Right ventricle myocardium superior (tissue), 1 donor: ENCODE results near the gene KIF12. TPM values are rescaled to one million over a fixed set of nuclear protein-coding genes. Genes with fewer than 3 reads are reported as not detected.

ENCODE experiments used
- ATAC-seq: fragments of 200-7000 bp; cut with Tn5 transposase; one replicate; pipeline ENCODE4 v1.9.1; 2020; ENCODE audit warnings: mild to moderate bottlenecking; ENCODE audit not compliant: poor library complexity
- DNase-seq: peaks from one replicate; pipeline ENCODE4 v3.0.0-alpha.2; 2020
- intact Hi-C: fragments of 100-400 bp; cut with DNase I; formaldehyde crosslinking; loops from one replicate; pipeline ENCODE4 v1.11.2; 2022
- total RNA-seq: library from RNA; stranded (reverse); fragmentation: NEBNext Ultra II Directional; extraction: Animal tissue kit (Norgen Biotek cat#: 25700); gene quantifications from one replicate; pipeline ENCODE4 v1.2.1, GENCODE V29; 2021
- donor health status: DM: no; HTN: yes; CAD: no; lungs with severe emphysema.

The KIF12 gene
- total RNA-seq, 1 donor from 2014 or later = not detected

DNA sequence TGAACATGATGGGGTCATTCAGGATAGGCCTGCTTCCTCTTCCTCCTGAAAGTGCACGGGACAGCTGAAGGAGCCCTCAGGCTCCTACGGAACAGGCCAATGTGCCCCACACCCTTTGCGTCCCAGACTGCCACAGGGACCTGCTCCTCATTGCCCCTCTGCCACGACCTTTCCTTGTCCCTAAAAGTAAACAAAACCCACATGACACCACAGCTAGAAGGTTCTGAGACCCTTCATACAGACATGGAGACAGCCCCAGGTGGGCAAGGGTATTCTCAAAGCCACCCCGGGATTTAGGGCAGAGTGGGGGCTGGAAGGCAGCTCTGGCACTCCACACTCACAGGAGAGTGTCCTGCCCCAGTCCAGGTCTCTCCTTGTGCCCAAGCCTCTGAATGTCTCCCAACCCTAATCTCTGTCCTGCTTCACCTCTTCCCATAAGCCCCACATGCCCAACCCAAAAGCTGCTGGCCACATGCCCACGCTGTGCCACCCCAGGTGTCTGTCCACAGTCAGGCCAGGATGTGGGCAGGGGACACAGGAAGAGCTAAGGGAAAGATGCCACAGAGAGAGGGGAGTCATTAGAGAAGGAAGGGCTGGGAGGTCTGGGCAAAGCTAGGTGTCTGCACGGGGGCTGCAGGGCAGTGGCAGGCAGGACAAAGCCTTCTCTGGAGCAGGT is 21.8 kb downstream of the KIF12 start:
- DNase-seq = no peak
- intact Hi-C loops = no loop called here

GRCh38 chr9:114076237-114077161 is 22.6 kb downstream of the KIF12 start:
- intact Hi-C loops = no loop called here
- no peak for ATAC-seq
- no peak for DNase-seq

More for the DNA sequence above, 21.8 kb downstream of the KIF12 start:
- ATAC-seq = no peak

DNA sequence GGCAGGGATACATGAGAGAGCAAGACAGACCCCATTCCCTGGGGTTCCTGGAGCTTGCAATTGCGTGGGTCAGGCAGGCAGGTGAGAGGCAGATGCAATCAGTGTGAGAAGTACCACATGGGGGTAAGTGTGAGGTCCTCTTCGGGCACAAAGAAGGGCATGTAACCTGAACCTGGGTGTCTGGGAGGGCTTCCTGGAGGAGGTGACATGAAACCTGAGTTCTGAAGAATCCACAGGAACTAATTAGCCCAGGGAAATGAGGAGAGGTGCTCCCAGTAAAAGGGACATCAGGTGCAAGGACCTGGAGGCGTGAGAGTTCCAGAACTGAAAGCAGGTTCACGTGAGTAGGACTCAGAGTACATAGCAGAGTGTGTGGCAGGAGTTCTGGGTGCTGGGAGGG is 23.5 kb downstream of the KIF12 start:
- ATAC-seq = no peak
- intact Hi-C loops = no loop called here

DNA sequence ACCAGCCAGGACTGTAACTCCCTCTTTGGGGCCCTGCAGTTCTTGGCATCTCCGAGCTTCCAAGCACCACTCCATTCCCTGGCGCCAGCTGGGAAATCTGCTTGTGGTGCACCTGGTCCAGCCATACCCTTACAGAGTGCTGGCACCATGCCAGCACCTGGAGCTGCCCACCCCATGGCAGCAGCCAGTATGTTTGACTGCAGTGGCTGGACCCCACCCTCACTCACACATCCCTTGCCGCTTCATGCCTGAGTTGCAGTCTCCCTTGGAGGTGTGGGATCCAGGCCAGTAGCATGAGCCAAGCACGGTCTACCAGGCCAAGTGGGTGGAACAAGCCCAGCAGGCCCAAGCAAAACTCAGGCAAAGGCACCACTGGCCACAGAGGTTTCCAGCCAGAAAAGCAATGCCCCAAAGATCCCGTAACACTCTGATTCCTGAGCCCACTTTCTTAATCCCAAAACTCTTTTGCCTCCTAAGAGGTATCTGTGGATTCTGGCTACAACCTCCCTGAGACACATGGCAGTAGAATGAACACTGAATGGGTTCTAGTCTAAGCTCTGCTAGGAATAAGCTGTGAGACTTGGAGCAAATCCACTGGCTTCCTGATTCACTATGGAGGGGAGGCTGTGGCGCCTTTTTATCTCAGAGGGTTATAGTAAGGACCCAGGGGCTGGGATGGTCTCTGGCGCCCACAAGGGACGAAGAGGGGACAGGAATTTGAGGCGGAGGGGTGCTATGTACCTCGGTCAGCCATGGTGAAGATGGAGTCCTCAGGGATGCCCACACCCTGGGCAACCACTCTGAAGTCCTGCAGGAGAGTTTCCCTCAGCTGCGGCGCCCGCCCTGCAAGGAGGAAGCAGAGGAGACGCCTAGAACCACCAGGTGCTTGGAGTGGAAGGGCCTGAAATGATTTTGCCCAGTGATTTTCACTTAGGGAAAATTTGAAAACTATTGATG is 26.6 kb downstream of the KIF12 start:
- intact Hi-C loops = no loop called here
- DNase-seq (peak; percentile 81), ATAC-seq (peak; percentile 94)

More for the DNA sequence above, 23.5 kb downstream of the KIF12 start:
- DNase-seq = no peak

GRCh38 chr9:114071197-114071795 is 27.8 kb downstream of the KIF12 start:
- ATAC-seq (no peak), DNase-seq (no peak)
- intact Hi-C loops = no loop called here

DNA sequence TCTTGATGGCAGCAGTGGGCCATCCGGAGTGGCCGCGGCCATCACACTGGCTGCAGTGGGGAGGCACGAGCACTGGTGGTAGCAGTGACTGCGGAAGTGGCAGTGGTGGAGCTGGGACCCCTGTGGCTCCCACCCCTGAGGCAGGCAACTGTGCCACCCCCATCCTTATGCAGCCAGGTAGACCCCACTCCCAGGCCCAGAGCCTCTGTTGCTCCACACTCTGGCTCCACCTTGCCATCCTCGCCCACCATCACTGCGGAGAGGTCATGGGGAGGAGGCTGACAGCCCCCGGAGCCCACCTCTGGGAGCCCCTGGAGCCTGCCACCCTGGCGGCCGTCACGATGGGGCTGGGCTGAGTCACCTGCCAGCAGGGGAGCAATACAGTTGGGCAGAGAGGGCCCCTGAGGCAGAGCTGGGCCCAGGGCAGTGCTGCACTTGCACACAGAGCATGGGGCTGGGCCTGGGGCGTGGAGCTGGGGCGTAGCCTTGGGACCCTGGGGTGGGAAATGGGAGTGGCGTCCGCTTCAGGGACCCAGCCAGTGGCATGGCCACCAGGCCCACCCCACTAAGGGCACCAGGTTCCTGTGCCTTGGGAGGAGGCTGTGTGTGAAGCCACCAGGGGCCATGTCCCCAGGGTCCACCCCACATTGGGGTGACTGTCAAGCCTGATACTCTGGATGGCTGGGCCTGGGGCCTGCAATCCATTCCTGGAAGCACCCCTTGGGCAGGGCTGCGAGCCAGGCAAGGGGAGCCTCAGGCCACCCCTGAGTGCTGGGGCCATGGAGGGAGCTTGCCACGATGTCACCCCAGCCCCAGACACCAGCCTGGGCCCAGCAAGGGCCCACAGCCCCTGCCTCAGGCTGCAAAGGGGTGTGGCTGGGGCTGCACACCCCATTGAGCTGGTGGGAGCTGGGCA is 28.6 kb downstream of the KIF12 start:
- intact Hi-C loops = no loop called here
- ATAC-seq (no peak), DNase-seq (no peak)

- intact Hi-C loops = no loop called here
- no peak for ATAC-seq
- DNase-seq = no peak
Measured at GRCh38 chr9:114069476-114070187, 29.5 kb downstream of the KIF12 start.

DNA sequence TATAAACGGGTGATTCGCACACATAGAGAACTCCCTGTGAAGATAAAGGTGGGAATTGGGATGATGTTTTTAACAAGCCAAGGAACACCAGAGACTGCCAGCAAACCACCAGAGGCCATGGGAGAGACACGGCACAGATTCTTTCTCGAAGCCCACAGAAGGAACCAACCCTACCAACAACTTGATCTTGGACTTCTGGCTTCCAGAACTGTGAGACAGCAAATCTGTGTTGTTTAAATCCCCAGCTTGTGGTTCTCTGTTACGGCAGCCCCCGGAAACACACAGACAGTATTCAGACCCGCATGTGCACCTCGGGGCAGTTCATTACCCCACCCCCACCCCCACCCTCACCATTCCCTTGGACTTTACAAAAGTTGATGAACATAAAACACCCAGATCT is 33.8 kb downstream of the KIF12 start:
- intact Hi-C loops = no loop called here
- DNase-seq = no peak
- no peak for ATAC-seq

GRCh38 chr9:114061830-114062474 is 37.1 kb downstream of the KIF12 start:
- intact Hi-C loops = no loop called here
- DNase-seq (no peak), ATAC-seq (no peak)

GRCh38 chr9:114061292-114061691 is 37.8 kb downstream of the KIF12 start:
- intact Hi-C loops = no loop called here
- no peak for ATAC-seq
- no peak for DNase-seq

GRCh38 chr9:114060711-114061110 is 38.4 kb downstream of the KIF12 start:
- no peak for ATAC-seq
- no peak for DNase-seq
- intact Hi-C loops = no loop called here

- no peak for DNase-seq
Measured at GRCh38 chr9:114060070-114060469, 39.0 kb downstream of the KIF12 start.

GRCh38 chr9:114059047-114059803 is 39.9 kb downstream of the KIF12 start:
- intact Hi-C loops = no loop called here
- ATAC-seq (peak; percentile 70), DNase-seq (peak; percentile 66)

More at GRCh38 chr9:114060070-114060469, 39.0 kb downstream of the KIF12 start:
- intact Hi-C loops = no loop called here
- ATAC-seq = no peak

DNA sequence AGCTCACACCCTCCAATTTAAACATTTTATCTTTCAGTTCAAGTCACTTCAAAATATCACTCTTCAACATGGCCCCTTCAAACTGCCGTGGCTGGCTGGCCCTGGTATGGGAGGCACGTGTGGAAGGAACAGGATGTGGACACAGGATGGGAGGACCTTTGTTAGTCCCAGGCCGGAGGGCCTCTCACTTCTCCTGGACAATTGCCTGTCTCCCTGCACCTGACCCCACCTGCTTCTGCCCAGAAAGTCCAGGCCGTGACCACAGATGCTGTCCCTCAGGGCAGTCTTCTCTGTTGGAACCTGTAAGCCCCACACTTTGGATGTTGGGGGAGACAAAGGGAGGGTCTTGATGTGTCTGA is 40.4 kb downstream of the KIF12 start:
- intact Hi-C loops = no loop called here
- DNase-seq (no peak), ATAC-seq (no peak)

DNA sequence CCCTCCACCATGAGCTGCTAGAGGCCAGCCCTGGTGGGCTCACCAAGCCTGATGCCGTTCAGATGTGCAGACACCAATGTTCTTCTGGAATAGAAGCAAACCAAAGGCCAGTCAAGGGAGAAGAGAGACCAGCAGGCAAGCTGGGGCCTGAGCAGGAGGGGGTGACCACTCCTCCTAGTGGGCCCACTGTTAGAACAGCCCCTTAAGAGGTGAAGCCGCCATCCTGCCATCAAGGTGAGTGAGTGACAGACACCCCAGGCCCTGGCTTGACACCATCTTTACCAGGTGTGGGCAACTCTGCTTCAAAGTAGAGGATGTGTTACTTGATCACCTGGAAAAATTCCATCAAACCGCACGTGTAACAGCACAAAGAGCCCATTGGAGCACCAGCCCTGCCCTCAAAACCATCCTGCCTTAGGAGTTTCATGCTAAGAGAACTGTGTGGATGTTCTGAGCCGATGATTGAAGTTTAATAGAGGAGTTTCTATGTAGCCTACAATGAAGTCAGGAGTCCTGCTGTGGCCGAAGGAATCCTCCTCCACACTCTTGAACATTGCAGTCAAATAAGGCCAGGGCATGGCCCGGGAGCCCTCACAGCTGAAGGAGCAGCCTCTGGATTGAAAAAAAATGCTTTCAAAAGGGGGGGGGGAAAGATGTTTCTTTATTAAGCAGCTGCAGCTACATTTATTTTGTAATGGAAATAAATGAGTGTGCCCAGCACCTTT is 41.8 kb downstream of the KIF12 start:
- intact Hi-C loops = no loop called here
- DNase-seq (no peak), ATAC-seq (no peak)
